ENCODE results near the gene MON2.
"Not testable (repeated sequence)": the region's sequence is repeated elsewhere in the genome, so short reads cannot be mapped to it uniquely, and the experiment has no call there.

MON2 gene

DNA sequence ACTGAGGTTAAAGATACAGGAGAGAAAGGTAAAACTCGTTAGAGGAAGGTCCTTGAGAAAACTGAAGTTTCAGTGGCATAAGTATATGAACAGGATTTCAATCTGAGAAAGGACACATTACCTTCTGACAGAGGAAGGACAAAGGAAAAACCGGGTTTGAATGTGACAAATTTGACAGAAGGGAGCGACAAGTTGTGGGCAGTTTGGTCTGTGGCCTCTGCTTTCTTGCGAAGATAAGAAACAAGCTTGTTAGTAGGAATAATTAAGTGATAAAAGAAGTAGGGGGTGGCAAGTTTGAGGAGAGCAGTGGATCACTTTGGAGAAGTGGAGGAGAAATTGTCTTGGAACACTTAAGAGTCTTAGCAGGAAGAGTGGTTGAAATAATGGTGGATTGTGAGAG is 5.1 kb downstream of the MON2 start:
- no peak for DNase-seq

DNA sequence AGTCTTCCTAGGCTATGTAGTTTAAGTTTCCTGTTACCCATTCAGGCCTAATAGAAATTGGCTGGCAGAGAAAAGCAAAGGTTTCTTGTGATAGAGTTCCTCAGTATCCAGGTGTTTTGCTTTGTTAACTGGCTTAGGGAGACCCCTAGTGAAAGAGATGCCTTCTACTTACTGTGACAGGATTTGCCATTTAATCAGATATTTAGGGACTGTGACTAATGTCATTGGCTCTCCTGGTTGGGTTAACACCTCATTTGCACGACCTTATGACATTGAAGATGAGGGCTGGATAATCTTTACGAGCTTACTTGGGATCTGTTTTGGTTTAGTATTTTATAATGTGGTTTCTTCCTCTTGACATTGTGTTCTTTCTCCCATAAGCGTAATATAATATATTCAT is 5.8 kb downstream of the MON2 start:
- no peak for DNase-seq

DNA sequence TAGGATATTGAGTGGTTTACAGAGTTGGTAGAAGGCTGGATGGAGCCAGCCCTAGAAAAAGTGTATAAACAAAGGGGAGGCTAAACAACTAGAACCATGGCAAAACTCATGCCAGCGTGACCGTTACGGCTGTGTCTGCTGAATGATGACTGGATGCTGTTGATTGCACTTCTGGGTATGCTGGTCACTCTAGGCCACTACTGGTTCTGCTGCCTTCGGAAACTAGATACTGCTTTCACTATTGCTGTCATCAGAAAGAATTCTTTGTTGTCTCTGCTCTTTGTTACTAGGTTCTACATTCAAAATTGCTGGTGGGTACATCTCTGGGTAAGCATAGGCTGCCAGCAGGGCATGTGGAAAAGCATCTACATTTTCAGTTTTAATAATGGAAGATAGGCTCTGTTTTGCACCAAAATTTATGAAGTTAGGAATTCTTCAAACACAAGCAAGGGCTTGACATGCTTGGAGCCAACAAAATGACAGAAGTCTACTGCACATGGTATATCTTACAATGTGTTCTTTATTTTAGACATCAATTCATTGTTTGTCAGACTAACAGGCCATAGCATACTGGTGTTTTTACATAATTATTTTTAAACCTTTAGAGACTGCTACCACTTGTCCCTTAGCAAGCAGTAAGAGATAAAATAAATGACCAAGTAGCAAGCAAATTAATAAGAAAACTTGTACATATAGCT is 15.4 kb downstream of the MON2 start:
- no peak for DNase-seq

DNA sequence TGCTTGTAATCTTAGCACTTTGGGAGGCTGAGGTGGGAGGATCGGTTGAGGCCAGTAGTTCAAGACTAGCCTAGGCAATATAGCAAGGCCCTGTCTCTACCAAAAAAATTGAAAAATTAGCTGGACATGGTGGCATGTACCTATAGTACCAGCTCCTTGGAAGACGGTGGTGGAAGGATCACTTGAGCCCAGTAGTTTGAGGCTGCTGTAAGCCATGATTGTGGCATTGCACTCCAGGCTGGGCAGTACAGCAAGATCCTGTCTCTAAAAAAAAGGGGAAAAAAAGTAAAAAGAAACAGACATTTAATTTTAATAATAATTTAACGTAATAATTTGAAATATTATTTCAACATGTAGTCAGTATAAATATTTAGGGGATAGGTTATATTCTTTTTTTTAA is 16.1 kb downstream of the MON2 start:
- no peak for DNase-seq

DNA sequence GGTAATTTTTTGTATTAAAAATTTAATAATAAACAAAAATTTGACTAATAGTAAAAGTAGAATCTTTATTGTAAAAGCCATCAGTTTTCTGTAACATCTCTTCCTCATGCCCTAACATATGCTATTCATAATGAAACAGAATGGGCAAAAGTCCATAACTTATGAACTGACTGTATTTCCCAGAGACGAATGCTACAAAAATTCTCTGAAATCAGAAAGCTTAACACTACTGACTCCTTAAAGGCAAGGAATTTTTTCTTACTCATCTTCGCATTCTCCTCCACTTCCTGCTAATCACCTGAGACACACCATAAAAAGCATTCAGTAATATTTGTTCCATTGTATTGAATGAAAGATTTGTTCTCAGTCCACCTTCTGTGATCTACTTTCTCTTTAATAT is 17.6 kb downstream of the MON2 start:
- no peak for DNase-seq

DNA sequence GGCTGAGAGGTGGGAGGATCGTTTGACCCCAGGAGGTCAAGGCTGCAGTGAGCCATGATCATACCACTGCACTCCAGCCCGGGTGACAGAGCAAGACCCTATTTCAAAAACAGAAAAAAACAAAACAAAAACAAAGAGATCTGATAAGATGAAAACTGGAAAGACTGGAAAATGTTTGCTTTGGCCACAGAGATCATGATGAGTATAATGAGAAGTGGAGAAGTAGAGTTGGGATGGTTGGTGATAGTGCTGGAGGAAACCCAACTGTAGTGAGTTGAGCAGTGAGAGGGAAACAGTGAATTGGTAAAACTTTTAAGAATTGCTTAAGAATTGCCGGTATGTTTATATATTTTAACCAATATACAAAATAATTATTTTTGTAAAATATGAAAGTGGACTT is 39.2 kb downstream of the MON2 start:
- no peak for DNase-seq

DNA sequence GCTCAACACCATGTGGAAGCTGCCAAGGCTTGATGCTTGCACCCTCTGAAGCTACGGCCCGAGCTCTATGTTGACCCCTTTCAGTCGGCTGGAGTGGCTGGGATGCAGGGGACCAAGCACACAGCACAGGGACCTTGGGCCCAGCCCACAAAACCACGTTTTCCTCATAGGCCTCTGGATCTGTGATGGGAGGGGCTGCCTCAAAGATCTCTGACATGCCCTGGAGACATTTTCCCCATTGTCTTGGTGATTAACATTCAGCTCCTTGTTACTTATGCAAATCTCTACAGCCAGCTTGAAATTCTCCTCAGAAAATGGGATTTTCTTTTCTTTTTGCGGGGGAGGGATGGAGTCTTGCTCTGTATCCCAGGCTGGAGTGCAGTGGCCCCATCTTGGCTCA is 46.3 kb downstream of the MON2 start:
- DNase-seq: no peak

DNA sequence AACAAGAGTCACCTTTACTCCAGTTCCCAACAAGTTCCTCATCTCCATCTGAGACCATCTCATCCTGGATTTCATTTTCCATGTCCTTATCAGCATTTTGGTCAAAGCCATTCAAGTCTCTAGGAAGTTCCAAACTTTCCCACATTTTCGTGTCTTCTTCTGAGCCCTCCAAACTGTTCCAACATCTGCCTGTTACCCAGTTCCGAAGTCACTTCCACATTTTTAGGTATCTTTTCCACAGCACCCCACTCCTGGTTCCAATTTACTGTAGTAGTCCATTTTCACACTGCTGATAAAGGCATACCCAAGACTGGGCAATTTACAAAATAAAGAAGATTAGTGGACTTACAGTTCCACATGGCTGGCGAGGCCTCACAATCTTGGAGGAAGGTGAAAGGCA is 47.5 kb downstream of the MON2 start:
- DNase-seq: not testable (repeated sequence)

DNA sequence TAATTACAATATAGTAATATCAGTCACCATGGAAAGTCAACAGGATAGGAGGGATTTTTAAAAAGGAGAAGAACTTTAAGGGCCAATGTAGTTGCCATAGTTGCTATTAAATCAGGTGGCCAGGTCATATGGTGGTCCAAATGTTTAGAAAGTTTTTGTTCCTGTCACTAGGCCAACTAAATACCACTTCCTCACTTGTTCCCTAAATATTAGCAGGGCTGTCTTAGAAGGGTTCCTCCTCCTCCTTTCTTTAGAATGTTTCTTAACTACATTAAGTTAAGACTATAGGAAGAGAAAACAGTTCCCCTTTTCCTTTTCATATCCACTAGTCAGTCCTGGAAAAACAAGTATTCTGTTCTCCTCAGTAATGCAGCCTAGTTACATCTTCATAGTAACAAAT is 50.3 kb downstream of the MON2 start:
- no peak for DNase-seq

DNA sequence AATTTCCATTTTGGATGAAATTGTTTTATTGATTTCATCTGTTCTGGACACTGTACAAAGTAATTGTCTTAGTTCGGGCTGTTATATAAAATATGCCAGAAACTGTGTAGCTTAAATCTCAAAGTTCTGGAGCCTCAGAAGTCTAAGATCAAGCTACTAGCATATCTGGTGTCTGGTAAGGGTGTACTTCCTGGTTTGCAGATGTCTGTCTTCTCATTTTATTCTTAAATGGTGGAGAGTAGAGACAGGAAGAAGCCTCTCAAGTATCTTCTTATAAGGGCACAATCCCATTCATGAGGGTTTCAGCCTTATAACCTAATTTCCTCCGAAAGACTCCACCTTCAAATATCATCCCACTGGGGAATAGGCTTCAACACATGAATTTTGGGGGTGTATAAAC is 51.3 kb downstream of the MON2 start:
- DNase-seq: peak in 2 of 6 experiments; percentile 9 to 21

DNA sequence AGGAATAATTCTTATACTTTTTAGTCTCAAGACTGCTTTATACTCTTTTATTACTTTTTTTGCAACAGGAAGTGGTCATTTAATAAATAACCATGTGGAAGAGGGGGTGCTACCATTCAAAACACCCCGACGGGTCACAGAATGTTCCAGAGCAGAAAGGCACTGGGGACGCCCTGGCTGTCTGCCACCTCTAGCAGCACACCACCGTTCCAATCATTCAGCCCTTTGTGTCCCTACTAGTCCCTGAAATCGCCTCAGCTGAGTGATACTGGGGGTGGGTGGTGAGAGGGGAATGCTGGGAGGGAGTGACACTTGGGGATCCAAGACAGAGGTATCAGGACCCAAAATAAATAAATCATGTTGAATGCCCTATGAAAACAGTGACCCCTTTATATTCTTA is 52.4 kb downstream of the MON2 start:
- no peak for DNase-seq

DNA sequence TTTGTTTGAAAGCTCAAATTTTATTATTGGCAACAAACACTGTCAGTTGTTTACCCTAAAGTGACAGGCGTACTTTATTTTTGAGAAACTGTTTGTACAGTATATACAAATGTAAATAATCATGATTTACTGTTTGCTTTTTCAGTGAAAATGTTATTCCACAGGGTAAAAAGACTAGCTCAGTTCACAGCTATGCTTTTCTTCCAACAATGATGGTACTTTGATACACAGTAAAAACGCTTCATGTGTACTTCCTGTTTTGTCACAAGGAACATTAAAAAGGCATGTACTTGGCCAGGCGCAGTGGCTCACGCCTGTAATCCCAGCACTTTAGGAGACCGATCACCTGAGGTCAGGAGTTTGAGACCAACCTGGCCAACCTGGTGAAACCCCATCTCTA is 53.7 kb downstream of the MON2 start:
- no peak for DNase-seq

DNA sequence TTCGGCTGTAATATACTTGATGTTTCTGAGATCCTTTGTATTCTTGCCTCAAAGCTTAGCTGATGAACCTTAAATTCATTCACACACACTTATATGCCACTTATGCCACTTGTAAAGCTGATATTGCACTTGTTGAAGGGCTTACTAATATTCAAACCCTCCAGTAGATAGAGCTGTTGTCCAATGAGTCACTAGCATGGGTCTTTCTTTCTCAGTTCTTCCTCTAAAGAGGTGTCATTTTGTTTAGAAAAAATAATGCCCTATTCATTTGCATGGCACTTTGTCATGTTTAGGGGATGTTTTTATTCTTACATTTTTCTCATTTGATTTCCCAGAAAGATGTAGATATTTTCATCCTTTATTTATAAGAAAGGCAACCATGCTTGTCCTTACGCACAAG is 56.4 kb downstream of the MON2 start:
- no peak for DNase-seq

DNA sequence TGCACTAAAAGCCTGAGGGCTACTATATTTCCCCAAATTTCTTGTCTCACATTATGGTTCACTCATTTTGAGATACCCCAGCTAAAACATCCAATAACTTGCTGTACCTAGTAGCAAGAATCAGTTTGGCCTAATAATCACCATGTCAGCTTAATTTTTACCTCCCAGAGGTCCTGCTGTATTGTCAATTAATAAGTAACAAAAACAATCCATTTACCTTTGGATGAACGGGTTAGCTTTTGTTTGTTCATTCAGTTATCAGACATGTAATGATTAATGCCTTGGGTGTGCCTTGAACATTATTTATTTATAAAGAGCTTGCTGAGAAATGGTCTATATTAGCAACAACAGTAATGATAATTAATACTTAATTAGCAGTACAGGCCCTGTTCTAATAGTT is 57.0 kb downstream of the MON2 start:
- no peak for DNase-seq

DNA sequence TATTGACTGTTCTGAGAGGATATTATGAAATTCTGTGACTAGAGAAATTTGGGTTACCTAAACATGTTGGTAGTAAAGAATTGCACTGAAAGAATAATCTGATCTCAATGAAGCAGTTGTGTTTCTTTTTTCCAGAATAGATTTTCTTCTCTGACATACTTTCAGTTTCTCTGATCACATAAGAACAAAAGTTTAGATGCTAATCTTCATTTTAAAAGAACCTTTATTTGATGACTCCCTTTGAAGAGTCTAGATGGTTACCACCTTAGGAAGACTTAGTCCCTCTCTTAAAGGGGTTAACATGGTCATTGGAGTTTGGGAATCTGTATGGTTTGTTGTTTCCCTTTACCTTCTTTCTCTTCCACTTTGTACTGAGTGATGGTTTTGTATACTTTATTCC is 58.6 kb downstream of the MON2 start:
- DNase-seq: no peak

DNA sequence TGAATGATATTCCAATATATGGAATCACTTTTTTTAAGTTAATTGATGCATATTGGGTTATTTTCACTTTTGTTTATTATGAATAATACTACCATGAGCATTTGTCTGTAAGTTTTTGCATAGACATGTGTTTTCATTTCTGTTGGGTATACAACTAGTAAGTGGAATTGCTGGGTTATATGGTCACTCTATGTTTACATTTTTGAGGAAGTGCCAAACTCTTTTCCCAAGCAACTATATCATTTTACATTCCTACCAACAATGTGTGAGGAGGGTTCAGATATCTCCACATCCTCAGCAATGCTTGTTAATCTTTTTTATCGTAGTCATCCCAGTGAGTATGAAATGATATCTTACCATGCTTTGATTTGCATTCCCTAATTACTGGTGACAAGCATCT is 64.0 kb downstream of the MON2 start:
- no peak for DNase-seq

DNA sequence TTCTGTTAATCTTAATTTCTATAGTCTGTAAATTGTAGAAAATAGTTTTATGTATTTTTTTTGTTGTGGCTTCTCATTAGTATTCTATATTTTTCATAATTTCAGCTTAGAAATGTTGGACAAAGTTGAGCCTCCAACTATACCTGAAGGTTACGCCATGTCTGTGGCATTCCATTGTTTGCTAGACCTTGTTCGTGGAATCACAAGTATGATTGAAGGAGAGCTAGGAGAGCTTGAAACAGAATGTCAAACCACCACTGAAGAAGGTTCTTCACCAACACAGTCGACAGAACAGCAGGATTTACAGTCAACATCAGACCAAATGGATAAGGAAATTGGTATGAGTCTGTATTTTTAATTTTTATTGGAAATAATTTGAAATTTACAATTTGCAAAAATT is 65.7 kb downstream of the MON2 start:
- DNase-seq: no peak

DNA sequence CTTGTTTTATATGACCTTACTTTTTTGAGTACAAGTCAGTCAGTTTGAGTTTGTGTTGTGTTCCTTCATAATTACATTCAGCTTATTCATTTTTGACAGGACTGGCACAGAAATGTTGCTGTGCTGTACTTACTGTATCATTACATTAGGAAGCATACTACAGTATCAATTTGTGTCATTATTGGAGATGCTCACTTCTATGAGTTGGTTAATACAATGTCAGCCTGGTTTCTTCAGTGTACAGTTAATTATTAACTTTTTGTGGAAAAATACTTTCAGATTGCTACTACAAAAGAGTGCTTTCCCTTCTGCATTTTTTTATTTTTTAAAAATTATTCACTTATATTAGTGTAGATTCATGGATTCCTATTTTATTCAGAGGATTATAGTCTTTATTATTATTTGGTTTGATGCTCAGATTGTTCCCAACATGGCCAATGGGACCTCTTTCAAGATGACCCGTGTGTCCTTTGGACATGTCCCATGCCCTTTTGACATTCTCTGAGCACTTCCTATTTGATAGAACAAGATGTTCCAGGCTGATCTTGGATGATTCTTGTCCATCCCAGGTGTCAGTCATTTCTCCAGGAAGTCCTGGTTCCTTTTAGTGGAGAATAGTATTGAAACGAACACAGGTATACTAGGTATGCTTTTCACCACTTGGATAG is 66.6 kb downstream of the MON2 start:
- no peak for DNase-seq

DNA sequence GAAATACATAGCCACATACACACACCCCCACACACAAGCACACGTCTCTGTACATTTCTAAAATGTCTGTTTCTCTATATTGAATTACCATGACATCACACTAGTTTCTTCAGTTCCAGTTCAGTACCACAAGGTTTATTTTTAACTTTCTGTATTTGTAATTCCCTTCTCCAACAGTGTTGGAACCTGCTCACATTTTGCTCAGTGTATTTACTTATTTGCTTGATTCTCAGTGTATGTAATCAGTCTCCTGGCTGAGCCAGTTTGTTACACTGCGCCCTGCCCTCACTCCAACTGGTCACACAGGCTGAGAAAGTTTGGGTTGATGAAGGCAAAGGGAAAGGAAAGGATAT is 67.1 kb downstream of the MON2 start:
- DNase-seq: no peak

DNA sequence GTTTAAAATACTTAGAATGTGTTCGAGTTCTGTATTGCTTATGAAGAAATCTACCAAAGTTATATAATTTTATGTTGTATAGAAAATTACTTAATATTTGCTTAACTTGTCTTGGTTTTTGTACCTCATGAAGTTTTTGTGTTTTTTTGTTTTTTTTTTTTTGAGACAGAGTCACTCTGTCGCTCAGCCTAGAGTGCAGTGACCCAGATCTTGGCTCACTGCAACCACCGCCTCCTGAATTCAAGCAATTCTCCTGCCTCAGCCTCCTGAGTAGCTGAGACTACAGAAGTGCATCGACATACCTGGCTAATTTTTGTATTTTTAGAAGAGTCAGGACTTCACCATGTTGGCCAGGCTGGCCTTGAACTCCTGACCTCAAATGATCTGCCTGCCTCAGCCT is 69.9 kb downstream of the MON2 start:
- no peak for DNase-seq

DNA sequence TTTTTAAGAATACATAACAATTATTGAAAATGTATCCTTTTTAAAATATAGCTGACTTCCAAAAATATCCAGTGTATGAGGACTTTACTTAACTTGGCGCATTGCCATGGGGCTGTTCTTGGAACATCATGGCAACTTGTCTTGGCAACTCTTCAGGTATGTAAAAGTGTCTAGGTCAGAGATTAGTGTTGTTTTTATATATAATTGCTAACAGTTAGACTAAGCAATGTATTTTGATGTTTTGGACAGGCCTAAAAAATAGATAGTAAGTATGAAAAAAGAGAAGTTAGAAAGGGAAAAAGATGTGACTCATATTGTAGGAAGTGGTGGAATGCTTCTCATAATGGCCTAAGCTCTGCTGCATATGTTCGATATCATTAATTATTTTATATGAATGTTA is 70.9 kb downstream of the MON2 start:
- no peak for DNase-seq

DNA sequence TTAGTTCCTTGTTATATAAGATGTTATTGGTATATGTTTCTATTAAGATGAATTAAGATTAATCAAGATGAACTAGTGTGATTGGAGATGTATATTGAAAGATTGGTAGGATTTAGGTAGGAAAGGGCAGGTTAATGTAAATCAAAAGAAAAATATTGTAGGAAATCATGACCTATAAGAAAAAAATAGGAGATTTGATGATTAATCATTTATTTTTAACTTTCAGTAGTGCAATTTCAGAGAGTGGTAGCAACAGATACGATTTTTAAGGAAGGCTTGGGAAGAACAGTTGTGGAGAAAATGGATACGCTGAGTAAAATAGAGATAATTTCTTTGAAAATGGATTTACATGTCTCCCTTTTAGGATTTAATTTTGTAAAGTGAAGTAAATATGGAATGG is 73.7 kb downstream of the MON2 start:
- DNase-seq: no peak

DNA sequence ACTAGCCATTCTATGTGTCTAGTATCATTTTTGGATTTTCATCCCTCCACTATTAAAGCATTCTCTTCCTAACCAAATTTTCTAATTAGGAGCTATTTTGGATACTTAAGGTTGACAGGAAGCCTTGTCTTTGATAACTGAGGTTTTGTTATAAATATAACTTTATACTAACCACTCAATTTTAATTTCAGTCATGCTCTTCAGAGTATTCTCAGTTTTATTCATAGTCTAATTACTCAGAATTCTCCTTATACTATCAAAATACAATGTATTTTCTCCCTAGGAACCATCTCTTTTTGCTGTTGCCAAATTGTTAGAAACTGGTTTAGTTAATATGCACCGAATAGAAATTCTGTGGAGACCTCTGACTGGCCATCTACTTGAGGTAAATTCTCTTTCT is 76.2 kb downstream of the MON2 start:
- no peak for DNase-seq

DNA sequence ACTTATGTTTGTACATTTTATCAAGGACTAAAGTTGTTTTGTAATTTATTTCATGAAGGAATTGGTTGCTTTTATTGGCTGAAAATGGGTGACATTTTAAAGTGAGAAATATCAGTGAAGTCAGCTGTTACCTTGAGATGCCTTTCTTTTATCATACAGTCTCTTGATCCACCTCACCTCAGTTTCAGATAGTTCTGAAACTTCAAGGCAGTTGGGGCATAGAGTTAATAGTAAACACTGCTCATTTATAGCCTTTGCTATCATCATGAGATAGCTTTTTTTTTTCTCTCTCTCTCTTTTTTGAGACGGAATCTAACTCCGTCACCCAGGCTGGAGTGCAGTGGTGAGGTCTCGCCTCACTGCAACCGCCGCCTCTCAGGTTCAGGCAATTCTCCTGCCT is 76.7 kb downstream of the MON2 start:
- DNase-seq: no peak

DNA sequence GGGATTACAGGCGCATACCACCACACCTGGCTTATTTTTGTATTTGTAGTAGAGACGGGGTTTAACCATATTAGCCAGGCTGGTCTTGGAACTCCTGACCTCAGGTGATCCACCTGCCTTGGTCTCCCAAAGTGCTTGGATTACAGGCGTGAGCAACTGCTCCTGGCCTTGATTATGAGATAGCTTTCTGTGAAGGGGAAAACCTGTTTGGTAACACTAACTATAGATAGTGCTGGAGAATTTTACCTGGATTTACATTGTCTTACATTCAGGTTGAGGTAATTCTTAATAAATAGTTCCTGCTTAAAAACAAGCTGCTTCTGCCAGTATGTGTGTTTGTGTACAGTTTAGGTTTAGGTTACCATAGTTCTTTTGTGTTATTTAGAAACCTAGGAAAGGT is 77.1 kb downstream of the MON2 start:
- DNase-seq: no peak

All from stimulated activated naive CD4-positive, alpha-beta T cell (primary cell).